ENCODE results near the gene PIM1. TPM values are rescaled to one million over a fixed set of nuclear protein-coding genes. Genes with fewer than 3 reads are reported as not detected.

The PIM1 gene
- total RNA-seq, 2 experiments from 2014 or later = 175 to 183 TPM

DNA sequence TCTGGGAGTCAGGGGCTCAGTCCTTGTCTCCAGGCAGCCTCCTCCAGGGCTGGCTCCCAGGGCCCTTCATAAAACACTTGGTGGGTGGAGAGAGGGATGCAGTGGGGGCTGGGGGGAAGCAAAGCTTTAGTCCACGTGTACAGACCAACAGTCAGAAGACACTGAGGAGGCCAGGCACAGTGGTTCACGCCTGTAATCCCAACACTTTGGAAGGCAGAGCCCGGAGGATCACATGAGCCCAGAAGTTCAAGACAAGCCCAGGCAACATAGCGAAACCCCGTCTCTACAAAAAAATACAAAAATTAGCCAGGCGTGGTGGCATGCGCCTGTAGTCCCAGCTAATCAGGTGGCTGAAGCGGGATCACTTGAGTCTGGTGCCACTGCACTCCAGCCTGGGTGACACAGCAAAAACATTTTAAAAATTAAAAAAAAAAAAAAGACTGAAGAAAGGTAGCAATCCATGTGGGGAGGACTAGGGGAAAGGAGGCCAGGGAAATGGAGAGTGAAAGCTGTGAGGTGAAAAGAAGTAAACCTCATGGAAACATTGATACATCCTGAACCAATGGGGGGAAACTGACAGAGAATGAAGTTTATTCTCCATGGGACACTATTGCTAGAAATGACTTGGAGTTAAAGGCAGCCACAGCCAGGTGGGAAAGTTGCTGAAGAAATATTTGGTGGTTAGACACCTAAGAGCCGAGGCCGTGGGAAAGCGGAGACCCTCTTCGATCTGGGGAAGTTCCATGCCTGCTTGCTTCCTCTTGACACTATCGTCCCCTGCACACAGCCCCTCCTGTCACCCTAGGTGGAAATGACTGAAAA is 35.4 kb downstream of the PIM1 start:
- no peaks in the 10 kb centered on the region for H3K27me3 ChIP-seq (ENCODE audit: control insufficient read depth in 1 of 2, insufficient read depth in 2 of 2, low read length in 2 of 2)
- H3K27ac ChIP-seq (ENCODE audit: low read depth in 1 of 2, low read length in 2 of 2) = no peak overlapping the region
- TF ChIP-seq, protein P1, sequence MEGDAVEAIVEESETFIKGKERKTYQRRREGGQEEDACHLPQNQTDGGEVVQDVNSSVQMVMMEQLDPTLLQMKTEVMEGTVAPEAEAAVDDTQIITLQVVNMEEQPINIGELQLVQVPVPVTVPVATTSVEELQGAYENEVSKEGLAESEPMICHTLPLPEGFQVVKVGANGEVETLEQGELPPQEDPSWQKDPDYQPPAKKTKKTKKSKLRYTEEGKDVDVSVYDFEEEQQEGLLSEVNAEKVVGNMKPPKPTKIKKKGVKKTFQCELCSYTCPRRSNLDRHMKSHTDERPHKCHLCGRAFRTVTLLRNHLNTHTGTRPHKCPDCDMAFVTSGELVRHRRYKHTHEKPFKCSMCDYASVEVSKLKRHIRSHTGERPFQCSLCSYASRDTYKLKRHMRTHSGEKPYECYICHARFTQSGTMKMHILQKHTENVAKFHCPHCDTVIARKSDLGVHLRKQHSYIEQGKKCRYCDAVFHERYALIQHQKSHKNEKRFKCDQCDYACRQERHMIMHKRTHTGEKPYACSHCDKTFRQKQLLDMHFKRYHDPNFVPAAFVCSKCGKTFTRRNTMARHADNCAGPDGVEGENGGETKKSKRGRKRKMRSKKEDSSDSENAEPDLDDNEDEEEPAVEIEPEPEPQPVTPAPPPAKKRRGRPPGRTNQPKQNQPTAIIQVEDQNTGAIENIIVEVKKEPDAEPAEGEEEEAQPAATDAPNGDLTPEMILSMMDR (IDR thresholded peaks at IDR 0.05) = no peak
- H3K36me3 Mint-ChIP-seq (ENCODE audit: low read depth) = no peaks in the 10 kb centered on the region
- H3K4me3 ChIP-seq (ENCODE audit: low read length) = no peak overlapping the region
- CTCF ChIA-PET = interaction anchor here (0.8 to 8.7 kb wide), 4 partner anchors 12 to 186 kb away, joined by 3 to 205 read pairs (median 60); partner anchors contain the start of gene PIM1
- peaks cover 58% of the 10 kb centered on the region for H3K4me1 Mint-ChIP-seq (ENCODE audit: low read depth)
- H3K36me3 ChIP-seq (ENCODE audit: insufficient read depth, low read length) = no peaks in the 10 kb centered on the region
- intact Hi-C loops (cut with DNase I, micrococcal nuclease) = no loop called here
- no peak for ATAC-seq (ENCODE audit: poor library complexity)
- POLR2A ChIA-PET = interaction anchor here (0.7 to 5.2 kb wide), 2 partner anchors 21 to 34 kb away, joined by 3 to 57 read pairs; partner anchors contain the start of gene PIM1
- no peaks in the 10 kb centered on the region for H3K9me3 Mint-ChIP-seq
- no peaks in the 10 kb centered on the region for H3K9me3 ChIP-seq (ENCODE audit: control insufficient read depth in 1 of 2, insufficient read depth in 1 of 2, low read length in 2 of 2)
- no peak overlapping the region for H3K4me3 Mint-ChIP-seq
- H3K4me1 ChIP-seq (ENCODE audit: insufficient read depth, low read length) = peaks cover 65% of the 10 kb centered on the region
- H3K27ac Mint-ChIP-seq = no peak overlapping the region
- H3K27me3 Mint-ChIP-seq = no peaks in the 10 kb centered on the region
- no peak for DNase-seq

DNA sequence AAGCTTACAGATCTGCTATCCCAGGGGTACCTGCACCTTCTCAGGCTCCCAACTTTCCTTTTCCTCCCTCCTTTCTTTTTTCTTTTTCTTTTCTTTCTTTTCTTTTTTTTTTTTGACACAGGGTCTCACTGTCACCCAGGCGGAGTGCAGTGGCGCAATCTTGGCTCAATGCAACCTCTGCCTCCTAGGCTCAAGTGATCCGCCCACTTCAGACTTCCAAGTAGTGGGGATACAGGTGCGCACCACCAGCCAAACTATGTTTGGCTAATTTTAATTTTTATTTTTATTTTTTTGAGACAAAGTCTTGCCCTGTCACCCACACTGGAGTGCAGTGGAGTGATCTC is 36.0 kb downstream of the PIM1 start:
- Histone ChIP-seq H3K27me3 (ENCODE audit: control insufficient read depth in 1 of 2, insufficient read depth in 2 of 2, low read length in 2 of 2) (no peaks in the 10 kb centered on the region), H3K27ac (ENCODE audit: low read depth in 1 of 2, low read length in 2 of 2) (no peak overlapping the region), H3K9me3 (ENCODE audit: control insufficient read depth in 1 of 2, insufficient read depth in 1 of 2, low read length in 2 of 2) (no peaks in the 10 kb centered on the region), H3K4me1 (ENCODE audit: insufficient read depth, low read length) (peaks cover 70% of the 10 kb centered on the region), H3K4me3 (ENCODE audit: low read length) (no peak overlapping the region), H3K36me3 (ENCODE audit: insufficient read depth, low read length) (no peaks in the 10 kb centered on the region)
- H3K36me3 Mint-ChIP-seq (ENCODE audit: low read depth) = no peaks in the 10 kb centered on the region
- H3K4me1 Mint-ChIP-seq (ENCODE audit: low read depth) = peaks cover 62% of the 10 kb centered on the region
- TF ChIP-seq, protein P1 (IDR thresholded peaks at IDR 0.05) = no peak
- no peak overlapping the region for H3K27ac Mint-ChIP-seq
- no peak for ATAC-seq (ENCODE audit: poor library complexity)
- intact Hi-C loops (cut with DNase I, micrococcal nuclease) = no loop called here
- ChIA-PET POLR2A (interaction anchor here (5.2 kb wide), 1 partner anchor 34 kb away, joined by 57 read pairs; the partner anchor contains the start of gene PIM1), CTCF (interaction anchor here (6.5 to 8.7 kb wide), 2 partner anchors 32 to 186 kb away, joined by 117 to 205 read pairs; partner anchors contain the start of gene PIM1)
- no peaks in the 10 kb centered on the region for H3K27me3 Mint-ChIP-seq
- no peak overlapping the region for H3K4me3 Mint-ChIP-seq
- no peaks in the 10 kb centered on the region for H3K9me3 Mint-ChIP-seq
- no peak for DNase-seq

DNA sequence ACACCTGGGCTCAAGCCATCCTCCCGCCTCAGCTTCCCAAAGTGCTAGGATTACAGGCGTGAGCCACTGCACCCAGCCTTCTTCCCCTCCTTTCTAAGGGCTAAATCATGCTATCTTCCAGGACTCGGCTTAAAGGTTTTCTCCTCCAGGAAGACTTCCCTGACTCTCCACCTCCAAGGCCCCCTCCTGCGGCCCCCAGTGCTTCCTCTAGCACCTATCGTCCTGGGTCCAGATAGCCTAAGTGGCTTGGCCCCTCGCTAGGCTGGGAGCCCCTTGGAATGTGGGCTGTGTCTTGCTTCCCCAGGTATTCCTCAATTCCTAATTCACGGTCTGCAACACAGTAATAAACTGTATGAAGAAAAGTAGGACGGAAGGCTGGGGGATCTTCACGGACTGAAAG is 36.7 kb downstream of the PIM1 start:
- H3K4me1 ChIP-seq (ENCODE audit: insufficient read depth, low read length) = peaks cover 69% of the 10 kb centered on the region
- no peak overlapping the region for H3K4me3 ChIP-seq (ENCODE audit: low read length)
- intact Hi-C loops (cut with DNase I, micrococcal nuclease) = no loop called here
- H3K27me3 ChIP-seq (ENCODE audit: control insufficient read depth in 1 of 2, insufficient read depth in 2 of 2, low read length in 2 of 2) = no peaks in the 10 kb centered on the region
- DNase-seq (no peak), ATAC-seq (ENCODE audit: poor library complexity) (no peak)
- Mint-ChIP-seq H3K27me3 (no peaks in the 10 kb centered on the region), H3K36me3 (ENCODE audit: low read depth) (no peaks in the 10 kb centered on the region), H3K4me1 (ENCODE audit: low read depth) (peaks cover 62% of the 10 kb centered on the region), H3K27ac (peak overlapping the region; percentile 40), H3K4me3 (no peak overlapping the region), H3K9me3 (no peaks in the 10 kb centered on the region)
- no peaks in the 10 kb centered on the region for H3K36me3 ChIP-seq (ENCODE audit: insufficient read depth, low read length)
- TF ChIP-seq, protein P1 (IDR thresholded peaks at IDR 0.05) = no peak
- no peaks in the 10 kb centered on the region for H3K9me3 ChIP-seq (ENCODE audit: control insufficient read depth in 1 of 2, insufficient read depth in 1 of 2, low read length in 2 of 2)
- H3K27ac ChIP-seq (ENCODE audit: low read depth in 1 of 2, low read length in 2 of 2) = no peak overlapping the region
- CTCF ChIA-PET = interaction anchor here (6.5 to 8.7 kb wide), 2 partner anchors 33 to 187 kb away, joined by 117 to 205 read pairs; partner anchors contain the start of gene PIM1
- POLR2A ChIA-PET = interaction anchor here (5.2 kb wide), 1 partner anchor 35 kb away, joined by 57 read pairs; the partner anchor contains the start of gene PIM1
